Right kidney (tissue), 1 donor: ENCODE data around the gene STX5.
"Not testable (repeated sequence)": the region's sequence is repeated elsewhere in the genome, so short reads cannot be mapped to it uniquely, and the experiment has no call there.

Source experiments
- DNase-seq: peaks from one replicate; pipeline ENCODE4 v3.0.0-alpha.2; 2016

Gene STX5

GRCh38 chr11:62787005-62787759, 44.7 kb downstream of the STX5 start, which contains the start of gene TMEM179B:
Gene TMEM179B, plus strand, starts transcription at chr11:62787402. Its CDS starts 30 bp downstream, at chr11:62787432.
- peak; percentile 96 for DNase-seq

- peak; percentile 92 for DNase-seq
Measured at GRCh38 chr11:62786318-62787004, 45.4 kb downstream of the STX5 start.

- DNase-seq, result no peak
Measured at GRCh38 chr11:62782753-62783152, 49.1 kb downstream of the STX5 start.

- no peak for DNase-seq
Measured at GRCh38 chr11:62778441-62778840, 53.4 kb downstream of the STX5 start.

- DNase-seq, result no peak
Measured at GRCh38 chr11:62777389-62777788, 54.5 kb downstream of the STX5 start.

- no peak for DNase-seq
Measured at GRCh38 chr11:62775646-62776045, 56.2 kb downstream of the STX5 start.

- no peak for DNase-seq
Measured at GRCh38 chr11:62774407-62774806, 57.4 kb downstream of the STX5 start.

- peak; percentile 95 for DNase-seq
Measured at GRCh38 chr11:62771144-62772021, 60.5 kb downstream of the STX5 start, which contains the start of gene TAF6L. Gene TAF6L, plus strand, starts transcription at chr11:62771396. Its CDS starts 4,388 bp downstream, at chr11:62775784.

GRCh38 chr11:62770778-62771143, 61.1 kb downstream of the STX5 start:
- peak; percentile 86 for DNase-seq

- not testable (repeated sequence) for DNase-seq
Measured at GRCh38 chr11:62760867-62761227, 71.0 kb downstream of the STX5 start.

- no peak for DNase-seq
Measured at GRCh38 chr11:62757846-62758788, 73.7 kb downstream of the STX5 start.
